HepG2 (cell line): ENCODE data around the gene BCAT1. TPM values are rescaled to one million over a fixed set of nuclear protein-coding genes. Genes with fewer than 3 reads are reported as not detected.

Experiments used
- ATAC-seq: fragments of 200-7000 bp; cut with Tn5 transposase; 3 replicates; pipeline ENCODE4 v1.9.1; 2020; ENCODE audit warnings: mild to moderate bottlenecking, moderate library complexity
- BruUV-seq: library from RNA; stranded (reverse); fragments of 400-500 nt; replicated peaks from 2 replicates; lab custom pipeline; 2021; lab: Mats Ljungman, UMichigan
- CTCF ChIA-PET: fragments of 300-600 bp; formaldehyde crosslinking; extraction: SDS; loops from one replicate; lab custom pipeline; 2021; ENCODE audit warnings: low total read pairs, inconsistent platforms, low intra/inter-chr PET ratio; lab: Yijun Ruan, JAX
- POLR2A ChIA-PET: fragments of 350-600 bp; sonication (Branson Sonifier 250); formaldehyde crosslinking; loops from one replicate; lab custom pipeline; 2020; ENCODE audit warnings: antibody characterized with exemption, inconsistent platforms; lab: Yijun Ruan, JAX
- DNase-seq: peaks from one replicate; pipeline ENCODE4 v3.0.0-alpha.2; 2015; ENCODE audit warnings: low spot score
- FAIRE-seq: peaks from 3 replicates; lab custom pipeline; 2011; peaks lifted over from hg19 to GRCh38; lab: Jason Lieb, UNC
- H2AFZ ChIP-seq: one replicate; pipeline ENCODE4 v1.6.1; 2011; ENCODE audit warnings: low read length, inconsistent platforms
- H3K27ac ChIP-seq: fragments of 300-600 bp; 3 replicates; pipeline ENCODE4 v1.8.0; 2011; ENCODE audit warnings: mixed run types, mild to moderate bottlenecking, mixed read lengths, low read length, inconsistent platforms; ENCODE audit not compliant: insufficient read depth; ENCODE audit errors: extremely low read length
- H3K27me3 ChIP-seq, 2 experiments: fragments of 200-600 bp in 1 of 2; 2 replicates in 1 of 2; 3 replicates in 1 of 2; pipeline versions ENCODE4 v1.6.0 to v1.8.0; 2011; ENCODE audit warnings: low read length in 2 of 2, mild to moderate bottlenecking in 2 of 2, moderate library complexity in 2 of 2, inconsistent platforms in 1 of 2; ENCODE audit not compliant: insufficient read depth in 2 of 2, control insufficient read depth in 1 of 2
- H3K36me3 ChIP-seq, 2 experiments: fragments of 200-600 bp in 1 of 2; replicated peaks in 1 of 2; 2 replicates in 1 of 2; 3 replicates in 1 of 2; pipeline versions ENCODE4 v1.5.1 to v1.8.0; 2011; ENCODE audit warnings: low read length in 2 of 2, inconsistent platforms in 1 of 2; ENCODE audit not compliant: insufficient read depth in 2 of 2, control insufficient read depth in 1 of 2
- H3K4me1 ChIP-seq: 2 replicates; pipeline ENCODE4 v1.5.1; 2012; ENCODE audit warnings: low read length, inconsistent platforms; ENCODE audit not compliant: insufficient read depth
- H3K4me2 ChIP-seq: 2 replicates; pipeline ENCODE4 v1.6.0; 2011; ENCODE audit warnings: low read depth, low read length, inconsistent platforms
- H3K4me3 ChIP-seq, 3 experiments: fragments of 200-600 bp in 1 of 3; sonication (generic), shearing (Covaris generic) in 1 of 3; replicated peaks in 1 of 3; 2 replicates each; pipeline ENCODE4 v1.5.1; 2011 to 2016; ENCODE audit warnings: low read length in 3 of 3, inconsistent platforms in 2 of 3, low read depth in 2 of 3, mild to moderate bottlenecking in 2 of 3, control low read depth in 1 of 3, mixed read lengths in 1 of 3; ENCODE audit not compliant: insufficient read depth in 1 of 3
- H3K79me2 ChIP-seq: one replicate; pipeline ENCODE4 v1.6.1; 2011; ENCODE audit warnings: low read length, inconsistent platforms; ENCODE audit not compliant: insufficient read depth
- H3K9ac ChIP-seq: 2 replicates; pipeline ENCODE4 v1.6.0; 2011; ENCODE audit warnings: mild to moderate bottlenecking, low read depth, low read length, inconsistent platforms; ENCODE audit not compliant: insufficient read depth
- H3K9me3 ChIP-seq: 2 replicates; pipeline ENCODE4 v1.5.1; 2012; ENCODE audit warnings: mild to moderate bottlenecking, low read length
- H4K20me1 ChIP-seq: 2 replicates; pipeline ENCODE4 v1.6.0; 2011; ENCODE audit warnings: inconsistent platforms, mild to moderate bottlenecking, low read length, moderate library complexity; ENCODE audit not compliant: insufficient read depth
- GATAD2A ChIP-seq: IDR thresholded peaks from 2 replicates; pipeline ENCODE4 v1.6.1; 2016
- GTF2F1 ChIP-seq: fragments of 150-350 bp; IDR thresholded peaks from 2 replicates; pipeline ENCODE4 v1.6.1; 2014; ENCODE audit warnings: low read length
- IKZF4 ChIP-seq: sonication (generic); formaldehyde crosslinking; IDR thresholded peaks from 2 replicates; pipeline ENCODE4 v1.5.1; 2020; ENCODE audit warnings: borderline replicate concordance, mild to moderate bottlenecking, low read depth, missing genetic modification reagents; ENCODE audit errors: not compliant biosample characterization
- NR2F6 ChIP-seq, 2 experiments: IDR thresholded peaks; 2 replicates each; pipeline ENCODE4 v1.6.1; 2016; ENCODE audit warnings: antibody characterized with exemption in 1 of 2, mild to moderate bottlenecking in 1 of 2
- PRMT3 ChIP-seq: sonication (generic); formaldehyde crosslinking; IDR thresholded peaks from 2 replicates; pipeline ENCODE4 v1.8.1; 2022; ENCODE audit warnings: low read depth, mild to moderate bottlenecking, moderate library complexity, missing genetic modification reagents, borderline replicate concordance
- SMARCC2 ChIP-seq: fragments of 450-650 bp; IDR thresholded peaks from 2 replicates; pipeline ENCODE4 v1.6.1; 2017; ENCODE audit warnings: antibody characterized with exemption, mild to moderate bottlenecking
- ZNF446 ChIP-seq: sonication (generic); formaldehyde crosslinking; IDR thresholded peaks from 2 replicates; pipeline ENCODE4 v1.5.0; 2020; ENCODE audit warnings: mild to moderate bottlenecking, missing genetic modification reagents
- ZNF605 ChIP-seq: sonication (generic); formaldehyde crosslinking; IDR thresholded peaks from 2 replicates; pipeline ENCODE4 v1.8.0; 2022; ENCODE audit warnings: mild to moderate bottlenecking, missing genetic modification reagents
- ZNF720 ChIP-seq: sonication (generic); formaldehyde crosslinking; IDR thresholded peaks from 2 replicates; pipeline ENCODE4 v1.4.0; 2020; ENCODE audit warnings: missing genetic modification reagents
- ZNF775 ChIP-seq: sonication (generic); formaldehyde crosslinking; IDR thresholded peaks from 2 replicates; pipeline ENCODE4 v1.4.0; 2020; ENCODE audit warnings: missing genetic modification reagents, mild to moderate bottlenecking, moderate library complexity, borderline replicate concordance
- WGBS: methylation state at CpG from one replicate; pipeline ENCODE4 v1.1.6; 2017; ENCODE audit warnings: low lambda C conversion rate; 5-methylcytosine and 5-hydroxymethylcytosine counted together
- in situ Hi-C: cut with HindIII; loops from 2 replicates; pipeline ENCODE4 v1.10.0; 2017; ENCODE audit warnings: low pct_unique_long_range_greater_than_20kb; ENCODE audit not compliant: extremely low pct_ligation_motif_present
- intact Hi-C: fragments of 100-400 bp; cut with micrococcal nuclease; formaldehyde crosslinking; loops from one replicate; pipeline ENCODE4 v1.10.0; 2022; ENCODE audit not compliant: unreplicated experiment
- polyA plus RNA-seq, 8 experiments: library from polyadenylated mRNA; depleted of rRNA in 3 of 8; stranded (reverse) in 7 of 8; unstranded in 1 of 8; fragments of >200 nt; fragmentation: Illumina TruSeq in 4 of 8; extraction: Trizol in 4 of 8; gene quantifications; 2 replicates each; pipeline versions ENCODE4 v1.2.1 to v1.2.3, GENCODE V29; 2011 to 2016; ENCODE audit warnings: low read depth in 4 of 8, missing spikeins in 1 of 8, mixed read lengths in 1 of 8; ENCODE audit not compliant: insufficient read depth in 1 of 8
- total RNA-seq, 5 experiments: library from RNA; depleted of rRNA; stranded (reverse); fragments of >200 nt; fragmentation: Illumina TruSeq; extraction: Trizol; gene quantifications; 2 replicates each; pipeline ENCODE4 v1.2.3, GENCODE V29; 2016; ENCODE audit warnings: low read depth in 1 of 5
- TF ChIP-seq, protein P1 (sequence below): sonication (generic); formaldehyde crosslinking; IDR thresholded peaks from 2 replicates; pipeline ENCODE4 v1.4.0; 2020; ENCODE audit warnings: missing genetic modification reagents
- TF ChIP-seq, protein P2 (sequence below): sonication (generic); formaldehyde crosslinking; IDR thresholded peaks from 2 replicates; pipeline ENCODE4 v1.5.1; 2020; ENCODE audit warnings: mild to moderate bottlenecking, missing genetic modification reagents, borderline replicate concordance
- TF ChIP-seq, protein P3 (sequence below): sonication (generic); formaldehyde crosslinking; IDR thresholded peaks from 2 replicates; pipeline ENCODE4 v1.5.1; 2020; ENCODE audit warnings: mild to moderate bottlenecking, moderate library complexity, missing genetic modification reagents

Gene BCAT1
- total and polyA plus RNA-seq, 2 of the 13 experiments (the other 11 are each of a cell fraction or from before 2014, with no cell fraction given): 8.0 to 75.5 TPM

DNA sequence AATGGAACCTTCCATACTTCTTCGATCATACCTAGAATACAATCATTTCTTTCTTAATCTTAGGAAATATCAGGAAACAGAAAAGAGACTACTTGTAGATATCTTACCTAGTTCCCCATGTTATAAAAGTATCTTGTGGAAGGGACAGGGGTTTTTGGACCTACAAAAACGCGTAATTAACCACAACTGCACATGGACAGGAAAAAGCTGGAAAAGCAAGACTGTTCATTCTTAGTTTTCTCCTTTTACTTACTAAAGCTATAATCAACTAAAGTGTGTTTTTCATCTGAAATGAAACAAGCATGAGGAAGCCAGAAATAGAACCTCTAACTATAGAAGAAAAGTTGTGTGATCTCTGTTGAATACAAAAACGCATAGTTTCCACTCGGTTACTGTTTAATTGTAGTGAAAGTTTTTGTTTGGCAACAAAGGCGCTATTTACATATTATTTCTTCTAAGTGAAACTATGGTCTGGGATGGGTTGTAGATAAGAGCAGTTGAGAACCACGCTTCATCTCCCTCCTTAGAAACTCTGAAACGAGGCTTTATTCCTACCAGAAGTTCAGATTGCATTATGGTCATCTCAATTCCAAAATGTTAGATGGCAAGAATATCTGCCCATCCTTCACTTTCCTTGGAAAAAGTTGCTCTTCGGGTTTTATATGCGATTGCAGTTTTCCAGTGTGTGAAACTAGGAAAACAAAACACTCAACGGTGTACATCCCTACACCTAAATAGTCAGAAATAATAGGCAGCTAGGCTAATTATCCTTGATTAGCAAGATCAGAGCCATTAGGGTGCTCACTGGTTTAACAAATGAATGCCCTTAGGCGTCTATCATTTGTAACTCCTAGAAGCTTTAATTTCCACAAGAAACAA, 1.1 kb downstream of the BCAT1 start:
- Histone ChIP-seq H3K79me2 (peaks cover 39% of the 10 kb centered on the region), H3K36me3 (no peaks in the 10 kb centered on the region; a peak in 2 of 5 replicates), H4K20me1 (no peaks in the 10 kb centered on the region), H3K27me3 (peaks cover 0 to 4% of the 10 kb centered on the region in 2 experiments; a peak in 1 of 5 replicates), H3K27ac (peak overlapping the region; percentile 56), H3K4me2 (peak overlapping the region; percentile 93), H3K9ac (peak overlapping the region; percentile 88), H3K4me3 (peak overlapping the region; percentile 84 to 94 (median 90)), H3K9me3 (no peaks in the 10 kb centered on the region), H3K4me1 (peaks cover 63% of the 10 kb centered on the region), H2AFZ (peak overlapping the region; percentile 88)
- in situ Hi-C loops (no loop called here), intact Hi-C loops (loop anchor here (2.0 kb wide), 2 partner anchors 37 to 95 kb away; no protein-coding TSS in a partner anchor)
- WGBS: 12% methylated on average over 12 of the region's 12 CpGs
- DNase-seq: no peak
- ATAC-seq: no peak; the same call in 2 of the 3 replicates
- ChIA-PET POLR2A (interaction anchor here (1.7 kb wide), 1 partner anchor 36 kb away, joined by 8 read pairs; no protein-coding TSS in a partner anchor), CTCF (no interaction called here)
- no peak for FAIRE-seq
- BruUV-seq: TSS peak; percentile 54
- TF ChIP-seq, protein P1, sequence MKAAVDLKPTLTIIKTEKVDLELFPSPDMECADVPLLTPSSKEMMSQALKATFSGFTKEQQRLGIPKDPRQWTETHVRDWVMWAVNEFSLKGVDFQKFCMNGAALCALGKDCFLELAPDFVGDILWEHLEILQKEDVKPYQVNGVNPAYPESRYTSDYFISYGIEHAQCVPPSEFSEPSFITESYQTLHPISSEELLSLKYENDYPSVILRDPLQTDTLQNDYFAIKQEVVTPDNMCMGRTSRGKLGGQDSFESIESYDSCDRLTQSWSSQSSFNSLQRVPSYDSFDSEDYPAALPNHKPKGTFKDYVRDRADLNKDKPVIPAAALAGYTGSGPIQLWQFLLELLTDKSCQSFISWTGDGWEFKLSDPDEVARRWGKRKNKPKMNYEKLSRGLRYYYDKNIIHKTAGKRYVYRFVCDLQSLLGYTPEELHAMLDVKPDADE (CRISPR knock-in tag): no peak
- TF ChIP-seq SMARCC2: no peak
- no peak for TF ChIP-seq ZNF720 (CRISPR knock-in tag)
- TF ChIP-seq, protein P2, sequence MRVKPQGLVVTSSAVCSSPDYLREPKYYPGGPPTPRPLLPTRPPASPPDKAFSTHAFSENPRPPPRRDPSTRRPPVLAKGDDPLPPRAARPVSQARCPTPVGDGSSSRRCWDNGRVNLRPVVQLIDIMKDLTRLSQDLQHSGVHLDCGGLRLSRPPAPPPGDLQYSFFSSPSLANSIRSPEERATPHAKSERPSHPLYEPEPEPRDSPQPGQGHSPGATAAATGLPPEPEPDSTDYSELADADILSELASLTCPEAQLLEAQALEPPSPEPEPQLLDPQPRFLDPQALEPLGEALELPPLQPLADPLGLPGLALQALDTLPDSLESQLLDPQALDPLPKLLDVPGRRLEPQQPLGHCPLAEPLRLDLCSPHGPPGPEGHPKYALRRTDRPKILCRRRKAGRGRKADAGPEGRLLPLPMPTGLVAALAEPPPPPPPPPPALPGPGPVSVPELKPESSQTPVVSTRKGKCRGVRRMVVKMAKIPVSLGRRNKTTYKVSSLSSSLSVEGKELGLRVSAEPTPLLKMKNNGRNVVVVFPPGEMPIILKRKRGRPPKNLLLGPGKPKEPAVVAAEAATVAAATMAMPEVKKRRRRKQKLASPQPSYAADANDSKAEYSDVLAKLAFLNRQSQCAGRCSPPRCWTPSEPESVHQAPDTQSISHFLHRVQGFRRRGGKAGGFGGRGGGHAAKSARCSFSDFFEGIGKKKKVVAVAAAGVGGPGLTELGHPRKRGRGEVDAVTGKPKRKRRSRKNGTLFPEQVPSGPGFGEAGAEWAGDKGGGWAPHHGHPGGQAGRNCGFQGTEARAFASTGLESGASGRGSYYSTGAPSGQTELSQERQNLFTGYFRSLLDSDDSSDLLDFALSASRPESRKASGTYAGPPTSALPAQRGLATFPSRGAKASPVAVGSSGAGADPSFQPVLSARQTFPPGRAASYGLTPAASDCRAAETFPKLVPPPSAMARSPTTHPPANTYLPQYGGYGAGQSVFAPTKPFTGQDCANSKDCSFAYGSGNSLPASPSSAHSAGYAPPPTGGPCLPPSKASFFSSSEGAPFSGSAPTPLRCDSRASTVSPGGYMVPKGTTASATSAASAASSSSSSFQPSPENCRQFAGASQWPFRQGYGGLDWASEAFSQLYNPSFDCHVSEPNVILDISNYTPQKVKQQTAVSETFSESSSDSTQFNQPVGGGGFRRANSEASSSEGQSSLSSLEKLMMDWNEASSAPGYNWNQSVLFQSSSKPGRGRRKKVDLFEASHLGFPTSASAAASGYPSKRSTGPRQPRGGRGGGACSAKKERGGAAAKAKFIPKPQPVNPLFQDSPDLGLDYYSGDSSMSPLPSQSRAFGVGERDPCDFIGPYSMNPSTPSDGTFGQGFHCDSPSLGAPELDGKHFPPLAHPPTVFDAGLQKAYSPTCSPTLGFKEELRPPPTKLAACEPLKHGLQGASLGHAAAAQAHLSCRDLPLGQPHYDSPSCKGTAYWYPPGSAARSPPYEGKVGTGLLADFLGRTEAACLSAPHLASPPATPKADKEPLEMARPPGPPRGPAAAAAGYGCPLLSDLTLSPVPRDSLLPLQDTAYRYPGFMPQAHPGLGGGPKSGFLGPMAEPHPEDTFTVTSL (CRISPR knock-in tag): no peak
- TF ChIP-seq, protein P3, sequence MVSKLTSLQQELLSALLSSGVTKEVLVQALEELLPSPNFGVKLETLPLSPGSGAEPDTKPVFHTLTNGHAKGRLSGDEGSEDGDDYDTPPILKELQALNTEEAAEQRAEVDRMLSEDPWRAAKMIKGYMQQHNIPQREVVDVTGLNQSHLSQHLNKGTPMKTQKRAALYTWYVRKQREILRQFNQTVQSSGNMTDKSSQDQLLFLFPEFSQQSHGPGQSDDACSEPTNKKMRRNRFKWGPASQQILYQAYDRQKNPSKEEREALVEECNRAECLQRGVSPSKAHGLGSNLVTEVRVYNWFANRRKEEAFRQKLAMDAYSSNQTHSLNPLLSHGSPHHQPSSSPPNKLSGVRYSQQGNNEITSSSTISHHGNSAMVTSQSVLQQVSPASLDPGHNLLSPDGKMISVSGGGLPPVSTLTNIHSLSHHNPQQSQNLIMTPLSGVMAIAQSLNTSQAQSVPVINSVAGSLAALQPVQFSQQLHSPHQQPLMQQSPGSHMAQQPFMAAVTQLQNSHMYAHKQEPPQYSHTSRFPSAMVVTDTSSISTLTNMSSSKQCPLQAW: no peak
- TF ChIP-seq ZNF775 (CRISPR knock-in tag): no peak
- no peak for TF ChIP-seq NR2F6 (IDR thresholded peaks at IDR 0.05)
- no peak for TF ChIP-seq NR2F6 (CRISPR knock-in tag; IDR thresholded peaks at IDR 0.05)
- TF ChIP-seq ZNF605 (CRISPR knock-in tag): no peak
- 0 out of 2 replicates have a peak, but pooled peaks have one; percentile 7 for TF ChIP-seq ZNF446
- TF ChIP-seq IKZF4: peak; percentile 3
- no peak for TF ChIP-seq PRMT3 (CRISPR knock-in tag)
- TF ChIP-seq GTF2F1: no peak
- no peak for TF ChIP-seq GATAD2A
